HepG2 (cell line): ENCODE data around the gene C16orf86. TPM values are rescaled to one million over a fixed set of nuclear protein-coding genes. Genes with fewer than 3 reads are reported as not detected.

ENCODE experiments used
- AGO1 ChIP-seq: fragments of 200-400 bp; formaldehyde crosslinking; IDR thresholded peaks from 2 replicates; pipeline ENCODE4 v1.6.1; 2017; ENCODE audit warnings: mild to moderate bottlenecking, low read depth, low read length, moderate library complexity; ENCODE audit not compliant: poor library complexity, severe bottlenecking
- CCDC6 ChIP-seq: sonication (generic); formaldehyde crosslinking; IDR thresholded peaks from 2 replicates; pipeline ENCODE4 v1.8.1; 2022; ENCODE audit warnings: mild to moderate bottlenecking, missing genetic modification reagents, moderate library complexity
- ELK4 ChIP-seq: sonication (generic); formaldehyde crosslinking; IDR thresholded peaks from 2 replicates; pipeline ENCODE4 v1.9.0; 2021; ENCODE audit warnings: missing genetic modification reagents, borderline replicate concordance
- FOXK2 ChIP-seq: fragments of 450-650 bp; IDR thresholded peaks from 2 replicates; pipeline ENCODE4 v1.6.1; 2016
- HNF4G ChIP-seq, 2 experiments: sonication (generic) in 1 of 2; formaldehyde crosslinking in 1 of 2; IDR thresholded peaks; 2 replicates each; pipeline versions ENCODE4 v1.4.0 to v1.6.1; 2011 to 2020; ENCODE audit warnings: borderline replicate concordance in 2 of 2, low read depth in 2 of 2, mild to moderate bottlenecking in 2 of 2, low read length in 1 of 2, missing genetic modification reagents in 1 of 2, moderate library complexity in 1 of 2
- HNRNPK ChIP-seq: fragments of 200-400 bp; formaldehyde crosslinking; IDR thresholded peaks from 2 replicates; pipeline ENCODE4 v1.6.1; 2018; ENCODE audit warnings: low read length, low read depth, moderate library complexity, mild to moderate bottlenecking; ENCODE audit not compliant: poor library complexity, severe bottlenecking
- HOXD1 ChIP-seq: sonication (generic); formaldehyde crosslinking; IDR thresholded peaks from 2 replicates; pipeline ENCODE4 v1.5.0; 2020; ENCODE audit warnings: missing genetic modification reagents
- MED1 ChIP-seq: sonication (generic); formaldehyde crosslinking; IDR thresholded peaks from 2 replicates; pipeline ENCODE4 v1.4.0; 2020; ENCODE audit warnings: missing genetic modification reagents
- RNF2 ChIP-seq: fragments of 450-650 bp; conservative IDR thresholded peaks from 2 replicates; pipeline ENCODE4 v1.6.1; 2016; ENCODE audit warnings: low read depth
- SMARCE1 ChIP-seq: fragments of 450-650 bp; IDR thresholded peaks from 2 replicates; pipeline ENCODE4 v1.6.1; 2017; ENCODE audit warnings: borderline replicate concordance
- TFDP1 ChIP-seq: IDR thresholded peaks from 2 replicates; pipeline ENCODE4 v1.6.1; 2016; ENCODE audit warnings: missing compliant biosample characterization, missing genetic modification reagents, borderline replicate concordance
- TMF1 ChIP-seq: sonication (generic); formaldehyde crosslinking; IDR thresholded peaks from 2 replicates; pipeline ENCODE4 v1.8.1; 2022; ENCODE audit warnings: low read depth, missing genetic modification reagents
- TP53 ChIP-seq: sonication (generic); formaldehyde crosslinking; conservative IDR thresholded peaks from 2 replicates; pipeline ENCODE4 v1.4.0; 2020; ENCODE audit warnings: missing genetic modification reagents
- ZBTB8A ChIP-seq: sonication (generic); formaldehyde crosslinking; IDR thresholded peaks from 2 replicates; pipeline ENCODE4 v1.4.0; 2020; ENCODE audit warnings: mild to moderate bottlenecking, low read depth, missing genetic modification reagents, borderline replicate concordance
- ZFP82 ChIP-seq: sonication (generic); formaldehyde crosslinking; IDR thresholded peaks from 2 replicates; pipeline ENCODE4 v1.5.1; 2020; ENCODE audit warnings: mild to moderate bottlenecking, missing genetic modification reagents, borderline replicate concordance
- ZGPAT ChIP-seq: IDR thresholded peaks from 2 replicates; pipeline ENCODE4 v1.6.1; 2016; ENCODE audit warnings: mild to moderate bottlenecking
- ZNF550 ChIP-seq: sonication (generic); formaldehyde crosslinking; IDR thresholded peaks from 2 replicates; pipeline ENCODE4 v1.4.0; 2020; ENCODE audit warnings: mild to moderate bottlenecking, missing genetic modification reagents, borderline replicate concordance
- ZNF556 ChIP-seq: sonication (generic); formaldehyde crosslinking; IDR thresholded peaks from 2 replicates; pipeline ENCODE4 v1.4.0; 2020; ENCODE audit warnings: mild to moderate bottlenecking, missing genetic modification reagents, borderline replicate concordance
- ZNF777 ChIP-seq: sonication (generic); formaldehyde crosslinking; IDR thresholded peaks from 2 replicates; pipeline ENCODE4 v1.4.0; 2020; ENCODE audit warnings: missing genetic modification reagents
- ZNF780A ChIP-seq: sonication (generic); formaldehyde crosslinking; IDR thresholded peaks from 2 replicates; pipeline ENCODE4 v1.8.0; 2022; ENCODE audit warnings: mild to moderate bottlenecking, missing genetic modification reagents, moderate library complexity
- ZNF879 ChIP-seq: sonication (generic); formaldehyde crosslinking; IDR thresholded peaks from 2 replicates; pipeline ENCODE4 v1.8.1; 2023; ENCODE audit warnings: missing genetic modification reagents
- ZNF883 ChIP-seq: sonication (generic); formaldehyde crosslinking; IDR thresholded peaks from 2 replicates; pipeline ENCODE4 v1.5.1; 2020; ENCODE audit warnings: mild to moderate bottlenecking, missing genetic modification reagents; ENCODE audit errors: not compliant biosample characterization
- polyA plus RNA-seq, 8 experiments: library from polyadenylated mRNA; depleted of rRNA in 3 of 8; stranded (reverse) in 7 of 8; unstranded in 1 of 8; fragments of >200 nt; fragmentation: Illumina TruSeq in 4 of 8; extraction: Trizol in 4 of 8; gene quantifications; 2 replicates each; pipeline versions ENCODE4 v1.2.1 to v1.2.3, GENCODE V29; 2011 to 2016; ENCODE audit warnings: low read depth in 4 of 8, missing spikeins in 1 of 8, mixed read lengths in 1 of 8; ENCODE audit not compliant: insufficient read depth in 1 of 8
- total RNA-seq, 5 experiments: library from RNA; depleted of rRNA; stranded (reverse); fragments of >200 nt; fragmentation: Illumina TruSeq; extraction: Trizol; gene quantifications; 2 replicates each; pipeline ENCODE4 v1.2.3, GENCODE V29; 2016; ENCODE audit warnings: low read depth in 1 of 5
- TF ChIP-seq, protein P1 (sequence below): sonication (generic); formaldehyde crosslinking; IDR thresholded peaks from 2 replicates; pipeline ENCODE4 v1.5.1; 2020; ENCODE audit warnings: missing genetic modification reagents, mild to moderate bottlenecking, borderline replicate concordance

The C16orf86 gene
- total and polyA plus RNA-seq, 2 of the 13 experiments (the other 11 are each of a cell fraction or from before 2014, with no cell fraction given): 1.5 to 3.1 TPM

GRCh38 chr16:67659675-67660563, 6.7 kb upstream of the C16orf86 start, which contains the start of gene ACD (continued):
- TF ChIP-seq ZNF780A (CRISPR knock-in tag) (no peak), TP53 (CRISPR knock-in tag) (no peak), ZBTB8A (CRISPR knock-in tag) (0 out of 2 replicates have a peak, but pooled peaks have one; percentile 64), FOXK2 (no peak), ELK4 (CRISPR knock-in tag) (0 out of 2 replicates have a peak, but pooled peaks have one; percentile 41), TMF1 (CRISPR knock-in tag) (peak; percentile 43; the same call in 1 of the 2 replicates), ZNF883 (CRISPR knock-in tag) (peak; percentile 93), ZGPAT (peak; percentile 79), MED1 (CRISPR knock-in tag) (no peak), HOXD1 (CRISPR knock-in tag) (peak; percentile 47), SMARCE1 (no peak), HNRNPK (peak; percentile 62), ZNF777 (CRISPR knock-in tag) (peak; percentile 83), ZNF879 (CRISPR knock-in tag) (peak; percentile 89; the same call in 1 of the 2 replicates), HNF4G (IDR thresholded peaks at IDR 0.05; ENCODE audit: borderline replicate concordance, low read depth, low read length) (peak; percentile 37; the same call in 1 of the 2 replicates), HNF4G (CRISPR knock-in tag; IDR thresholded peaks at IDR 0.05; ENCODE audit: borderline replicate concordance, low read depth) (peak; percentile 5; the same call in 1 of the 2 replicates), AGO1 (peak; percentile 54), ZNF556 (CRISPR knock-in tag) (peak; percentile 76), TFDP1 (peak; percentile 69; the same call in 1 of the 2 replicates), RNF2 (peak; percentile 81), CCDC6 (CRISPR knock-in tag) (peak; percentile 93), ZFP82 (CRISPR knock-in tag) (peak; percentile 92; the same call in 1 of the 2 replicates), ZNF550 (0 out of 2 replicates have a peak, but pooled peaks have one; percentile 18)
- TF ChIP-seq, protein P1, sequence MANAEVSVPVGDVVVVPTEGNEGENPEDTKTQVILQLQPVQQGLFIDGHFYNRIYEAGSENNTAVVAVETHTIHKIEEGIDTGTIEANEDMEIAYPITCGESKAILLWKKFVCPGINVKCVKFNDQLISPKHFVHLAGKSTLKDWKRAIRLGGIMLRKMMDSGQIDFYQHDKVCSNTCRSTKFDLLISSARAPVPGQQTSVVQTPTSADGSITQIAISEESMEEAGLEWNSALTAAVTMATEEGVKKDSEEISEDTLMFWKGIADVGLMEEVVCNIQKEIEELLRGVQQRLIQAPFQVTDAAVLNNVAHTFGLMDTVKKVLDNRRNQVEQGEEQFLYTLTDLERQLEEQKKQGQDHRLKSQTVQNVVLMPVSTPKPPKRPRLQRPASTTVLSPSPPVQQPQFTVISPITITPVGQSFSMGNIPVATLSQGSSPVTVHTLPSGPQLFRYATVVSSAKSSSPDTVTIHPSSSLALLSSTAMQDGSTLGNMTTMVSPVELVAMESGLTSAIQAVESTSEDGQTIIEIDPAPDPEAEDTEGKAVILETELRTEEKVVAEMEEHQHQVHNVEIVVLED: no peak; the same call in none of the 2 replicates
